RWPE1 (cell line): ENCODE data around the gene WNT2B.

Source experiments
- CTCF ChIA-PET: fragments of 350-600 bp; sonication (Branson Sonifier 250); formaldehyde crosslinking; extraction: SDS; loops from one replicate; lab custom pipeline; 2021; lab: Yijun Ruan, JAX
- POLR2A ChIA-PET: fragments of 400-600 bp; formaldehyde crosslinking; extraction: SDS; loops from one replicate; lab custom pipeline; 2020; ENCODE audit warnings: antibody characterized with exemption; ENCODE audit not compliant: low non-redundant PET; lab: Yijun Ruan, JAX
- DNase-seq: peaks from one replicate; pipeline ENCODE4 v3.0.0; 2012; ENCODE audit warnings: low spot score
- H3K27ac ChIP-seq: fragments of 450-650 bp; 2 replicates; pipeline ENCODE4 v1.5.1; 2017
- TF ChIP-seq, protein P1 (sequence below): fragments of 450-650 bp; conservative IDR thresholded peaks from 2 replicates; pipeline ENCODE4 v1.5.1; 2017; ENCODE audit warnings: low read depth, mild to moderate bottlenecking

The WNT2B gene

GRCh38 chr1:112513112-112513870 lies 4.5 kb downstream of the WNT2B start:
- POLR2A ChIA-PET: no interaction called here
- DNase-seq: no peak
- TF ChIP-seq, protein P1, sequence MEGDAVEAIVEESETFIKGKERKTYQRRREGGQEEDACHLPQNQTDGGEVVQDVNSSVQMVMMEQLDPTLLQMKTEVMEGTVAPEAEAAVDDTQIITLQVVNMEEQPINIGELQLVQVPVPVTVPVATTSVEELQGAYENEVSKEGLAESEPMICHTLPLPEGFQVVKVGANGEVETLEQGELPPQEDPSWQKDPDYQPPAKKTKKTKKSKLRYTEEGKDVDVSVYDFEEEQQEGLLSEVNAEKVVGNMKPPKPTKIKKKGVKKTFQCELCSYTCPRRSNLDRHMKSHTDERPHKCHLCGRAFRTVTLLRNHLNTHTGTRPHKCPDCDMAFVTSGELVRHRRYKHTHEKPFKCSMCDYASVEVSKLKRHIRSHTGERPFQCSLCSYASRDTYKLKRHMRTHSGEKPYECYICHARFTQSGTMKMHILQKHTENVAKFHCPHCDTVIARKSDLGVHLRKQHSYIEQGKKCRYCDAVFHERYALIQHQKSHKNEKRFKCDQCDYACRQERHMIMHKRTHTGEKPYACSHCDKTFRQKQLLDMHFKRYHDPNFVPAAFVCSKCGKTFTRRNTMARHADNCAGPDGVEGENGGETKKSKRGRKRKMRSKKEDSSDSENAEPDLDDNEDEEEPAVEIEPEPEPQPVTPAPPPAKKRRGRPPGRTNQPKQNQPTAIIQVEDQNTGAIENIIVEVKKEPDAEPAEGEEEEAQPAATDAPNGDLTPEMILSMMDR: no peak
- CTCF ChIA-PET: interaction anchor here (1.0 kb wide), 1 partner anchor 11 kb away, joined by 3 read pairs; no protein-coding TSS in a partner anchor
- no peak overlapping the region for H3K27ac ChIP-seq

- TF ChIP-seq, protein P1: no peak
- POLR2A ChIA-PET: no interaction called here
- CTCF ChIA-PET: no interaction called here
- DNase-seq: no peak
- no peak overlapping the region for H3K27ac ChIP-seq
Measured at GRCh38 chr1:112514901-112515300, 6.1 kb downstream of the WNT2B start.

GRCh38 chr1:112515311-112516009 lies 6.7 kb downstream of the WNT2B start:
- DNase-seq: no peak
- CTCF ChIA-PET: no interaction called here
- TF ChIP-seq, protein P1: no peak
- POLR2A ChIA-PET: no interaction called here
- H3K27ac ChIP-seq: no peak overlapping the region

- no peak for DNase-seq
- ChIA-PET POLR2A (no interaction called here), CTCF (no interaction called here)
- TF ChIP-seq, protein P1: no peak
- H3K27ac ChIP-seq: no peak overlapping the region
Measured at GRCh38 chr1:112516141-112516540, 7.4 kb downstream of the WNT2B start.

DNA sequence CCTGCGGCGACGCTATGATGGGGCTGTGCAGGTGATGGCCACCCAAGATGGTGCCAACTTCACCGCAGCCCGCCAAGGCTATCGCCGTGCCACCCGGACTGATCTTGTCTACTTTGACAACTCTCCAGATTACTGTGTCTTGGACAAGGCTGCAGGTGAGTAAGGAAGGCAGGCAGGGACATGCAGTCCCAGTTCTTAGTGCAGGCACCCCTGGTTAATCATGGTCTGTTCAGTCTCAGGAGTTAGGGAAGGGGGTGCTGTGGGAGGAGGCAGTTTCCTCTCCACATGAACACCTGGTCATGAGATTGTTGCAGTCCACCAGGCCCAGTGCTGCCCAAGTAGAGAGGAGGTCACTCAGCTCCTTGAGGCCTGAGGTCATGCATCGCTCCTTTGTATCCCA lies 8.5 kb downstream of the WNT2B start:
- DNase-seq: peak; percentile 51
- CTCF ChIA-PET: no interaction called here
- TF ChIP-seq, protein P1: no peak
- no peak overlapping the region for H3K27ac ChIP-seq
- POLR2A ChIA-PET: no interaction called here

DNA sequence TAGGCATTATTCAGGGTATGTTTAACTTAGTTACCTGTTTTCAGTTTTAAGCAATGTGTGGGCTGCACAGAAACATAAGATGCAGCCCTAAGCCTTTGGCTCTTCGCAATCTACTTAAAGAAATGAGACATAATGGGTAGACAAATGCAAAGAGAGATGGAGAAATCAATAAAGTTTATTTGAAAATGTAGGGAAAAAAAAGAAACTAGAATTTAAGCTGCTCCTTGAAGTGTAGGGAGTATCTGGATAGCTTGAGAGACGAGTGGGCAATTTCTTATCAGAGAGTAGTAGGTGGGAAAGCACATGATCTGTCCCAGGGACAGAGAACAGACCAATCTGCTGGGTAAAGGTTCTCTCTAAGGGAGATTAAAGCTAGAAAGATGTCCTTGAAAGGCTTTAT lies 8.9 kb downstream of the WNT2B start:
- ChIA-PET CTCF (interaction anchor here (0.6 kb wide), 1 partner anchor 285 kb away, joined by 16 read pairs; no protein-coding TSS in a partner anchor), POLR2A (no interaction called here)
- H3K27ac ChIP-seq: no peak overlapping the region
- TF ChIP-seq, protein P1: no peak
- no peak for DNase-seq
